ENCODE measurements around the gene CEACAM4.

The CEACAM4 gene

DNA sequence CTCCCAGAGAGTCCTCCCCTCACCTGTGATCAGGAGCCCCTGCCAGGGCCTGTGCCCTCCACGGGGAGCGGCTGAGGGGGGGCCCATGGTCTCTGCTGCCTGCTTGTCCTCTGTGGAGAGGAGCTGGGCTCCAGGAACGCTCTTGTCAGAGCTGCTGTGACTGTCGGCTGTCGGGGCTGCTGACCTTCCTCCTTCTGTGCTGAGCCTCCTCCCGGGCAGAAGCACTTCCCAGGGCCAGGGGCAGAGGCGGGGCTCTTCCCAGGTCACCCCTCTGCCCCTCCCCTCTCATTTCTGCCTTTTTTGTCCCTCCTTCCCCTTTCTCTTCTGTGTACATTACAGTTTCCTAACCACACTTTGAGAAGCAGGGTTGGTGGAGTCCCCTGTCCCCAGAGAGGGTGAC lies at the start of gene CEACAM4:
Gene CEACAM4, minus strand, starts transcription at position 198 of the 400 bp plus-strand sequence. Its CDS starts 111 bp downstream, at position 87.
- no peak for DNase-seq

DNA sequence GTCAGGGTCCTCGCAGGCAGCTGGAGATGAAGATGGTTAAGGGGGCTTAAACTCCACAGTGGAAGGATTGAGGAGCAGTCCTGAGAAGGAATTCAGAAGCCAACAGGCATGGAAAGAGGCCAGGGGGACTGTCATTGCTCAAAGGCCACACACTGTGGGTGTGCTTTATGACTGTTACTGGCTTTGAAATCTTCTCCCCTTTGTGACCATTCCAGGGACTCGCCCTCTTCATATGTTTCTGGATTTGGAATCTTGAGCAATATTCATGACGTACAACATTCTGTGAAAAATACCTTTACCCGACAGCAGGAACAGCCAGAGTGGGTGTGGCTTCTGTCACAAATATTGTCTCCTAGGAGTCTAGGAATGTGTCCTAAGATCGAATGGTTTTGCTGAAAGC lies 44.6 kb upstream of the CEACAM4 start:
- no peak for DNase-seq

DNA sequence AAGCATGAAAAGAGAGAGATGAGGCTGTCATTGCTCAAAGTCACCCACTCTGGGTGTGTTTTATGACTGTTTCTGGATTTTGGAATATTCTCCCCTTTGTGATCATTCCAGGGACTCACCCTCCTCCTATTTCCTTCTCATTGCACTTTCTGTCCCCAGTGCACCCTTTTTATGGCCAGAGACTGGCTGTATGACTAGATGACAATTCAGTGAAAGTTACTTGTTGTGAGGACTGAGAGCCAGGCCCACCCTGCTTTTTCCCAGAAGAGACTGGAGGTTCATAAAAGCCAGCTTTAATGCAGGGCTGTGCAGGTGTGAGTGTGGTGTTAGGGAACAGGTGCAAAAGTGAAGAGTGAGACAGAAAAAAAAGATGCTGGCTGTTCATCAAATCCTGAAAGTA lies 43.9 kb upstream of the CEACAM4 start:
- DNase-seq, result no peak

DNA sequence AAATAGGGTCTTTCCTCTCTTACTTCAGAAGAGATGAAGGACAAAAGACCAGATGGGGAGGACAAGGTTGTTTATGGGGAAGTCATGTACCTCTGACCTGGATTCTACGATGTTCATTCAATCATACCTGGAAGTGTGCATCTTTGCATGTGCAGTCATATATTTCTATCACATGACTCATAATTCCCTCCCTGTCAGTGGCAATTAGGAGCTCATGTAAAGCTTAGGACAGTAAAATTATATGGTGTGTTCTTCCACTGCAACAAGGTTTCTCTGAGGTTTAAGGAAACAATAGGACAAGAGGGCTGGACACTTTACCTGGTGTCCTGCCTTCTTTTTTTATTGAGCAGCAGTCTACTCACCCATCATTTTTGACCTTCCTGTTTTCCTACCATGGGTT lies 41.4 kb upstream of the CEACAM4 start:
- DNase-seq, result peak; percentile 46

DNA sequence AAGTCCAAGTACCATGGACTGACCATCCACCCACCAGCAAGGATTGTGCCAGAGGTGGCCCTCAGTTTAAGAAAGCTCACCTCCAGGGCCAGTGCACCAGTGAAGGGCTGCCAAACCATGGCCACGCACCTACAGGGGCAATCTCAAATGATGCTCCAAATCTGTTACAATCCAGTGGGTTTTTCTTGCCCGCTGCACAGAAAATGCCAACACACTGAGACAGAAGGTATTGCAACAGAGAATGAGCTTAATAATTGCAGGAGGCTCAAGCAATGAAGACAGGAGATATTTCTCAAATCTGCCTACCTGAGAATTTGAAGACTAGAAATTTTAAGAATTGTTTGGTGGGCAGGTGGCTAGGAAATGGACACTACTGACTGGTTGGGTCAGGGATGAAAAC lies 39.2 kb upstream of the CEACAM4 start:
- DNase-seq, result no peak

DNA sequence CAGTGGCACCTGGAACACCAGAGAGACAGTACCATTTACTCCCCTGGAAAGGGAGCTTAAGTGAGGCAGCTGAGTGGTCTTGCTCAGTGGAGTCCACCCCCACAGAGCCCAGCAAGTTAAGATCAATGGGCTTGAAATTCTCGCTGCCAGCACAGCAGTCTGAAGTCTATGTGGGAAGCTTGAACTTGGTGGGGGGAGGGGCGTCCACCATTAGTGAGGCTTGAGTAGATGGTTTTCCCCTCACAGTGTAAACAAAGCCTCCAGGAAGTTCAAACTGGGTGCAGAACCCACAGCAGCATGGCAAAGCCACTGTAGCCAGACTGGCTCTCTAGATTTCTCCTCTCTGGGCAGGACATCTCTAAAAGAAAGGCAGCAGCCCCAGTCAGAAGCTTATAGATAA lies 30.3 kb upstream of the CEACAM4 start:
- peak; percentile 64 for DNase-seq

DNA sequence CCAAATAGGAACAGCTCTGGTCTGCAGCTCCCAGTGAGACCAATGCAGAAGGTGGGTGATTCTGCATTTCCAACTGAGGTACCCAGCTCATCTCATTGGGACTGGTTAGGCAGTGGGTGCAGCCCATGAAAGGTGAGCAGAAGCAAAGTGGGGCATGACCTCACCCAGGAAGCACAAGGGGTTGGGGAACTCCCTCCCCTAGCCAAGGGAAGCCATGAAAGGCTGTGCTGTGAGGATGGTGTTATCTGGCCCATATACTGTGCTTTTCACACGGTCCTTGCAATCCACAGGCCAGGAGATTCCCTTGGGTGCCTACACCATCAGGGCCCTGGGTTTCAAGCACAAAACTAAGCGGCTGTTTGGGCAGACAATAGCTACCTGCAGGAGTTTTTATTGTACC lies 29.9 kb upstream of the CEACAM4 start:
- peak; percentile 64 for DNase-seq

DNA sequence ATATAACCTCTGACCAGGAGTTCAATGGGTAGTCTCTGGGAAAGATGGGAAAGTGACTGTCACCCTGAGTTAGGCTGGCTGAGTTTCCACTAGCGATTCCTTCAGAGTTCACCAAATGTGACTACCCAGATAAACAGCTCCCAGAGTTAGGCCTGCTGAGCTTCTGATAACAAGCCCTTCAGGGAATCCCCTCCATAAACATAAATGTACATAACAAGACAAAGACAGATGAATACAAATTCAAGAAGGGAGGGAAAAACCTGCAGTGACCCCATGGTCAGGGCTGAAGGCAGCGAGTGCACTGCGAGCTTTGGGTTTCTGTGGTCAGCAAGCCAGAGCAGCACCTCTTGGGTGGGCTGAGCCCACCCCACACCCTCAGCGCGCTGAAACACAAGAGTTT lies 25.4 kb upstream of the CEACAM4 start:
- no peak for DNase-seq

DNA sequence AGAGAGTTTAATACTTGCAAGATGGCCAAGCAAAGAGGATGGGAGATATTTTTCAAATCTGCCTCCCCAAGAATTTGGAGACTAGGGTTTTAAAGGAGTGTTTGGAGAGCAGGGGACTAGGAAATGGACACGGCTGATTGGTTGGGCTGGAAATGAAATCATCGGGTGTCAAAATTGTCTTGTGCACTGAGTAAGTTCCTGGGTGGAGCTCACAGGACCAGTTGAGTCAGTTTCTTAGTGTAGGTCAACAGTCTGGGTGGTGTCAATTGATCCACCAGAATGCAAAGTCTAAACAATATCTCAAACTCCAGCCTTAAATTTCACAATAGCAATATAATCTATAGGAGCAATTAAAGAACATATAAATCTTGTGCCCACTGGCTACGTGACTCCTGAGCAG lies 23.0 kb upstream of the CEACAM4 start:
- DNase-seq, result no peak

DNA sequence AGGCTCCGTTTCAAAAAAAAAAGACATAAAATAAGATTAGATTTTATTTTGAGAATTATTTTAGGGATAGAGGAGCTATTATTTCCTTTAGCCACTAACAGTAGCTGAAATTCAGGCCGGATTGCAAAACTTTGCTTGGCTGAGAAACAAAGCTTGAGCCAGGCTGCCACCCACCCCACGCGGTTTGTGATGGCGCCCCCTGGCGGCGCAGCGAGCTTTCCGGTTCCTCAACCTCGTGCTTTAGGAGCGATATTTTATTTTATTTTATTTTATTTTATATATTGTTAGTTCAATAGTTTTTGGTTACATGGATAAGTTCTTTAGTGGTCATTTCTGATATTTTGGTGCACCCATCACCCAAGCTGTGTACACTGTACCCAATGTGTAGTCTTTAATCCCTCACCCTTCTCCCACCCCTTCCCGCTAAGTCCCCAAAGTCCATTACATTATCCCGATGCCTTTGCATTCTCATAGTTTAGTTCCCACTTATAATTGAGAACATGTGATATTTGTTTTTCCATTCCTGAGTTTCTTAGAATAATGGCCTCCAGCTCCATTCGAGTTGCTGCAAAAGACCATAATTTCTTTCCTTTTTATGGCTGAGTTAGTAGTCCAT lies 19.8 kb upstream of the CEACAM4 start:
- DNase-seq, result peak; percentile 32

DNA sequence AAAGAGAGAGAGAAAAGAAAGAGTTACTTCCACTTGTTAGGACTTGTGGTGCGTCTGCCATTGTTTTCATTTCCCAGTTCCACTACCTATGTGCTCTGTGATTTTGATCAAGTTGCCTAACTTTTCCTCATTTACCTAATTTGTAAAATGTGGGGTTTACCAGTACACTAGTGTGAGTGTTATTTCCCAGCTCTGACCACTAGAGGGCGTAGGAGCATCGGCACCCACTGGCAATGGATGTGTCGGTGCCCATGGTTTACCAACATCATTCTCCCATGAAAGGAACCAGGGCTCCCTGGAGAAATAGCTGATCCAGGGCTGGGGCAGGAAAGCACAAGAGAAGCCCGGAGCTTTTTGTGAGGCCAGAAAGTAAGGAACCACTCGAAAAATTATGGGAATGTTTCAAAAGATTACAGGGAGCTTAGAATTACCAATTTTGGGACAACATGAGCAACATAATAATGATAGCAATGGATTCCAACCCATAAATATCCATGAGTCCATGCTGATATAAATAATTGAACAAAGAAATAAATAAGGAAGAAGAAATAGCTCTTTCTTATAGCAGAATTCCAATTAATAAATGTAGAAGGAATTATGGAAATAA lies 15.1 kb upstream of the CEACAM4 start:
- DNase-seq, result peak; percentile 84

DNA sequence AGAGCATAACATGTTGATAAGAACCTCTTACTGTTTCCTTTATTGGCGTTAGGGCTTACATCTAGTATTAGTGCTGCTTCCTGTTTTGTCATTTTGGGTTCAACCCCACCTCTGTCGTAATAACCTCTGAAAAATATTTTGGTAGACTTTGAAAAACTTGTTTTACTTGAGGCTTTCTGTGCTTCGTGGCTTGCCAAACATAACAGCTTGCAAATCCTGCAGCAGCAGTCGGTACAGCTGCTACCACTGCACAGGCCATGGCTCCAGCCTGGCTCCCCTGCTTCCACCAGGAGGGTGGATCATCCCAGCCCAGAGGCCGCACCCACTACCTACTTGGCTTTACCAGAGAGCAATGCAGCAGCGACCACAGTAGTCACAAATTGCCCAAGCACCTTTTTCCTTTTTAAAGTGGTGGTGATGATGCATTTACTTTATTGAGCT lies 11.8 kb upstream of the CEACAM4 start:
- no peak for DNase-seq

DNA sequence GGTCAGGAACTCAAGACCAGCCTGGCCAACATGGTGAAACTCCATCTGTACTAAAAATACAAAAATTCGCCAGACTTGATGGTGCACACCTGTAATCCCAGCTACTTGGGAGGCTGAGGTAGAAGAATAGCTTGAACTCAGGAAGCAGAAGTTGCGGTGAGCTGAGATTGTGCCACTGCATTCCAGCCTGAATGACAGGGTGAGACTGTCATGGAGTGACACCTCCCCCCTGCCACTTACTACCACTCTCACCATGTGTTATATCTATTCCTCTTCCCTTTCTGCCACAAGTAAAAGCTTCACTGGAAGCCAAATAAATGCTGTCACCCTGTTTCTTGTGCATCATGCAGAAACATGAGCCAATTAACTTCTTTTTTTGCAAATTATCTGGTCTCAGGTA lies 10.6 kb upstream of the CEACAM4 start:
- DNase-seq, result no peak

DNA sequence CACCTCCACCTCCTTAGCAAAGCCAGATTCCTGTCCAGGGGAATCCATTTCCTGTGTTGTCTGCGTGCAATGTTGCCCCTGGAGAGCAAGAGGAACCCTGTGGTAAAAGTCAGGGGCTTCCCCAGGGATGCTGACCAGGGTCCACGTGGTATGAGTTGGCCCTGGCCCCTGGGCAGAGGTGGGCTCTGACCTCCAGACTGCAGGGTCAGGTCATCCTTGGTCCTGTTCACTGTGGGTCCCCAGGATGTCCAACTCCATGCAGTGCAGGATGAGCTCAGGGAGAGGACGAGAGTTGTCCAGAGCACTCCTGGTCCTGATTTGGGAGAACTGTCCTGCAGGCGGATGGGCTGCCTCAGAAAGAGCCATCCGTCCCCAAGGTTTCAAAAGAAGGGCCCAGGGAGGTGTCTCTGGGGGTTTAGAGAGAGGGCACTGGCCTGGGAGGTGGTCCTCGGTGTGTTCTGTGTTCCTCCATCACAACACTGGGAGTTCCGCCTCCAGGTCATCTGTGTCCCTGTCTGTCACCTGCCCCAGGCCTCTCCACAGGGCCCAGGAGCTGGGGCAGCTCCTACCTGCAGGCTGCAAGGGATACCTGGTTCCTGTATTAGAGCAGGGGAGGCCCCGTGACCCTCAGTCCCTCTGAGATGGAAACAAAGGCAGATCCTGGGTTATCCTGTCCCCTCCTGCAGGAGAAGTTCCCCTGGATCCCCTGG lies 1.2 kb upstream of the CEACAM4 start:
- DNase-seq, result no peak

DNA sequence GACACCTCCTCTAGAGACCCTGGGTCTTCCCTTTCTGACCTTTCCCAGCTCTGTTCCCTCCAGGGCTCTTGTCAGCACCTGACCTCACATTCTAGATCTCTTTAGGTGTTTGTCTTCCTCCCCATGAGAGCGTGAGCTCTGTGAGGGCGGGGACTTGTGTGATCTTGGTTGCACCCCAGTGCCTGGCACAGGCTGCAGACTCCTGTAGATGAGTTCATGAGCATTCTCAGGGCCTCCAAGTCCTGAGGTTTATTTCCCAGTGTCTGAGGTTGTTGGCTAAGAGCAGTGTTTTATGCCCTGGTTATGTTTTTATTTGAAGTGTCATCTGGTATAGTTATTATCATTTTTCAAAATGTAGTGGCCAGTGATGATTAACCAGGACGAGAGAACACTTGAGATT lies 596 bp downstream of the CEACAM4 start:
- DNase-seq, result no peak

DNA sequence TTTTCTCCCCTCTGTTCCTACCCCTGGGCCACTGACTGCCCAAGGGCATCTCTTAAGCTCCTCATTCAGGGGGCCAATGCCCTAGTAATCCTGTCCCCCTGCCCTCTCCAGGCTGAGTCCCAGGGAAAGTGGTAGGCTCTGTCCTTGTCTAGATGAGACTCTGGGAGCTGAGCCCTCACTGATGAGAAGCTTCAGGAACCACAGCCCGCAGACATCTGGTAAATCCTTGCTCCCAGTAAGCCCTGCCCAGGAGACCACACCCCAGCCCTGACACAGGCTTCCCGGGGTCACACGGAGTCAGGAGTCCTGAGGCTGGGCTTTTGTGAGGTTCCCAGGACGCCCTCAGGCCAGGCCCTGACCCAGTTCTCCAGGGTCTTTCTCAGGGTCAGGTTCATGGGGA lies 1.9 kb downstream of the CEACAM4 start:
- DNase-seq, result no peak

DNA sequence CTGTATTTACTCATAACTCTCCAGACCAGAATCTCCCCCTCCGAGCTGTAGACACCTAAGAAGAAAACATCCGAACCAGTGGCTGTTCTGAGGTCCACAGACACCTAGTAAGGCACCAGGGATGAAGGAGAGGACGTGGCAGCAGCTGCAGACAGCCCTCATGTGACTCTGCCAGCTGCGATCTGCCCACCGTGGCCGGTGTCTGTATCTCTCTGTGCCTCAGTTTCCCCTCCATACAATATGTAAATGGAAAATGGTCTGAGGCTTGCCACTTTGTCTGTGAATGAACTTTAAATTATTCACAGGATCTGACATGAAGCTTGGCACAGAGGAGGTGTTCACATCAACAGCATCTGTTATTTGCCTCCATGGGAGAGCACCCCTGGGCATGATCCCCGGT lies 2.4 kb downstream of the CEACAM4 start:
- no peak for DNase-seq

DNA sequence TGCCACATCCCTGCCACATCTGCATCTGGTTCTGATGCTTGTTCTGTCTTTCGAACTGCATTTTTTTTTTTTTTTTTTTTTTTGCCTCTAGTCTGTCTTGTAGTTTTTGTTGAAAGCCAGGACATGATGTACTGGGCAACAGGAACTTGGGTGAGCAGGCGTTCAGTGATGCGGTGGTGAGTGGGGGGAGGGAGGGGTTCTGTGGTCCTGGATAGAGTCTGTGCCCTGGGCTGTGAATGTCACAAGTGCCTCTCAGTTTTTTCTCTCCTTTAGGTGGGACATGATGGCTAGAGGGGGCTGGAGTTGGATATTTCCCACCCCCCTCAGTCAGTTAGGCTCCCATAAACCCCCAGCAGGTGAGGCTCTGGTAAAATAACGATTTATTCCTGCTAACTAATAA lies 3.5 kb downstream of the CEACAM4 start:
- DNase-seq, result no peak

DNA sequence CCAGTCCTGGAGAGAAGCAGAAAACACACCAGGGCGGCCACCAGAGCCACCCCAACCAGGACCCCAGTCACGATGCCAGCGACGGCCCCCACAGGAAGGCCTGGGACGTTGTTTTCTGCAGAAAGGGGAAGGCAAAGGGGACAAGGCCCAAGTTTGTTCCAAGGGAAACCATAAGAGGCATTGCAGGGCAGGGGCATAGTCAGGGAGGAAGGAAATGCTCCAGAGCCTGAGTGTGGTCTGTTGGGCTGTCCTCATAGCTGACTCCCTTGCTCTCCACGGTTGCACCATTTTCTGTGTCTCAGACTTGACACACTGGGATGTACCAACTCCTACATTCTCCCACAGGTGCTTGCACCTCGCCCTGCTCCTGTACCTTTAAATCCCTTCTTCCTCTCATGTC lies 5.2 kb downstream of the CEACAM4 start:
- no peak for DNase-seq

DNA sequence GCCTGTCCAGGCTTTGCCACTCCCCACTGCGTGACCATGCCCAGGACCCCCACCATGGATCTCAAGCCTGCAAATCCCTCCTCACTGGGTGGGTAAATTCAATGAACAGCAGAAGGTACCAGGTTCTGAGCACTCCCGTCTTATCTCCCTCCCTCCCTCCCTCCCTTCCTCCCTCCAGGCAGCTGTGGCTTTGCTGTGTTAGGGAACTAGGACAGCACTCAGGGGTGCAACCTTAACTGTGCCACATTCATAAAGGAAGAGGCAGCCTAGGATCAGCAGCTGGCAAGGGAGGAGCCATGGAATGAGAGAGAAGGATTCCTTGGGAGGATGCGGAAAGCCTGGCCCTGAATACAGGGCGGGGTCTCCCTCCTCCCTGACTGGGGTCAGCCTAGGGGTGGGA lies 5.6 kb downstream of the CEACAM4 start:
- no peak for DNase-seq

DNA sequence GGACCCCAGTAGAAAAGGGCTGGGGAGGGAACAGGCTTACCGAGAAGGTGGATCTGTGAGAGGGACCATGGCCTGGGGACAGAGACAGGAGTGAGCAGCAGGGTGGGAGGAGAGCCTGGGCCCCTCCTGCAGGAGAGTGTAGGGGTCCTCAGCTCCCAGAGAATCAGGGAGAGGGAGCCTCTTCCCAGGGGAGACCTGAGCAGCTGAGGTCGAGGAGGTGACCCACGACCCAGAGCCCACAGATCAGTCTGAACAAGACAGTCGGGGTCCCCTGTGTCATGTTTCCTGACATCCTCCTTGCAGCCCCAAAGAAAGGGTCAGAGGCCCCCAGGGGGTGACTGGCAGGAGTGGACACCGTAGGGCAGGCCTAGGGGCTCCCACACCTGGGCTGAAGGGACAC lies 6.7 kb downstream of the CEACAM4 start:
- DNase-seq, result no peak

DNA sequence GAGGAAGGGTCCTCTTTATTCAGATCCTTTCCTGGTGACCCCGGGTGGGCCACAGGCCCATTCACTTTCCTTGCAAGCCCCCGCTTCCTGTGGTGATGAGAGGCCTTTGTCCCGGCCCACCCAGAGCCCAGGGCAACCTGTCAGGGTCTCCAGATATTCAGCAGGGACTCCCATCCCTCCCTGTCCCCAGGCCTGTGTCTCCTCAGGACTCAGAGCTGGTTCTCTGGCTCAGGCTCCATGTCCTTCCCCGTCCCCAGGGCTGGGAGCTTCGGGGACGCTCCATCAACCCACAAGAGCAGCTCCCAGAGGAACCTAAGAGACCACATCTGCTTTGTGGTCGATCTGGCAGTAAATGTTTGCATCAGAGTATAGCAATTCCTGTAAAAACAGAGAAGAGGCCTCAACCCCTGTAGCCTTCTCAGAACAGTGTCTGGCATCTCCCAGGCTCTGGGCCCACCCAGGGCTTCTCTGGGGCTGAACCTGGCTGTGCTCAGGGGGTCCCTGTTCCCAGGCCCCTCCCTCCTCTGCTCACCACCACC lies 7.8 kb downstream of the CEACAM4 start:
- DNase-seq, result no peak

DNA sequence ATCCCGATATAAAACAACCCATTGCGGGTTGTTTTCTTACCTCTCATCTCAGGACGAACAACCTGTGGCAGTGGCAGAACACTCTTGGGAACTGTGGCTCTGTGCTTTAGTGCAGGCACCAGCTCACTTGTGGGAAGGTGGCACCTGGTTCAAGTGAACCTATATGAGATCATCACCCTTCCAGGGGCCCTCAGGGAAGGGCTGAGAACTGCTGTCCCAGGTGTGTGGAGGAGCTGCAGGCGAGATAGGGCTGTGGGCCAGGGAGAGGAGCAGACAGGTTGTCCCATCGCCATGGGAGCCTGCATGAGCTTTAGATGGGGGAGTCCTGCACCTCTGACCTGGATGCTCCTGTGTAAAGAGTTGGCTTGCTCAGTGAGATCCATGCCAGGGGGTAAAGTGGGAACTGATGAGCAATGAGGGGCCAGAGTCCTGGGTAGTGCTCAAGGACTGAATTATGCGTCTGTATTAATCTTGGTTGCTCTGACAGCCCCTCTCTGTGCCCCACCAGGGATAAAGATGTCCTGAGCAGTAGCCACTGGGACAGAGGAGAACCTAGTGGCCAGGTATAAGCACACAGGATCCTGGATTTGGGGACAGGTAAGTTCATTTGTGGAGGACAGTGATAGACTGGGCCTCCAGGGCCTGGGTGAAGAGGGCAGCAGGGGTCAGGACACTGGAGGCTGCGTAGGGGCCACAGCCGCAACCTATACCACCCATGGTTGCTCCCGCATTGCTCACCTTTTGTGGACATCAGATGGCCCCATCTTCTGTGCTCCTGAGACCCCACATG lies 8.7 kb downstream of the CEACAM4 start:
- no peak for DNase-seq
